Osteoblast (primary cell): ENCODE data around the gene RANBP3. TPM values are rescaled to one million over a fixed set of nuclear protein-coding genes. Genes with fewer than 3 reads are reported as not detected.
A peak's percentile ranks its signal among the peaks of the same experiment; 100 is the strongest.

Source experiments
- DNase-seq: peaks from one replicate; pipeline ENCODE4 v3.0.0; 2011; ENCODE audit warnings: low spot score, mixed read lengths; ENCODE audit not compliant: insufficient read length; ENCODE audit errors: missing footprints
- H2AFZ ChIP-seq: 2 replicates; pipeline ENCODE4 v1.6.0; 2011; ENCODE audit warnings: mild to moderate bottlenecking, low read length
- H3K27ac ChIP-seq: 2 replicates; pipeline ENCODE4 v1.5.1; 2011; ENCODE audit warnings: mild to moderate bottlenecking, low read depth, low read length, moderate library complexity
- H3K27me3 ChIP-seq: 2 replicates; pipeline ENCODE4 v1.6.0; 2012; ENCODE audit warnings: mild to moderate bottlenecking, control low read depth, inconsistent platforms, low read length, moderate library complexity; ENCODE audit not compliant: insufficient read depth
- H3K36me3 ChIP-seq: 2 replicates; pipeline ENCODE4 v1.5.1; 2011; ENCODE audit warnings: mild to moderate bottlenecking, low read length, control low read depth, moderate library complexity; ENCODE audit not compliant: insufficient read depth
- H3K4me1 ChIP-seq: 2 replicates; pipeline ENCODE4 v1.5.1; 2011; ENCODE audit warnings: mild to moderate bottlenecking, low read length, control low read depth, moderate library complexity; ENCODE audit not compliant: insufficient read depth
- H3K4me2 ChIP-seq: 2 replicates; pipeline ENCODE4 v1.6.0; 2011; ENCODE audit warnings: mild to moderate bottlenecking, low read length; ENCODE audit not compliant: insufficient read depth
- H3K4me3 ChIP-seq: fragments of 200-600 bp; sonication (generic); 3 replicates; pipeline ENCODE4 v1.5.1; 2012; ENCODE audit warnings: mild to moderate bottlenecking, low read length, inconsistent platforms; ENCODE audit not compliant: insufficient read depth
- H3K79me2 ChIP-seq: 2 replicates; pipeline ENCODE4 v1.6.0; 2012; ENCODE audit warnings: mild to moderate bottlenecking, low read length, control low read depth, inconsistent platforms; ENCODE audit not compliant: insufficient read depth
- H3K9me3 ChIP-seq: 2 replicates; pipeline ENCODE4 v1.5.1; 2011; ENCODE audit warnings: low read depth, low read length, control low read depth
- H4K20me1 ChIP-seq: 2 replicates; pipeline ENCODE4 v1.6.0; 2012; ENCODE audit warnings: mild to moderate bottlenecking, low read length, control low read depth; ENCODE audit not compliant: insufficient read depth
- total RNA-seq: library from RNA; depleted of rRNA; stranded (reverse); fragments of >200 nt; gene quantifications from 2 replicates; pipeline ENCODE4 v1.2.3, GENCODE V29; 2012
- TF ChIP-seq, protein P1 (sequence below): IDR thresholded peaks from 2 replicates; pipeline ENCODE4 v1.5.1; 2011; ENCODE audit warnings: mild to moderate bottlenecking, low read depth, low read length, moderate library complexity; ENCODE audit errors: extremely low read depth

RANBP3 gene
- total RNA-seq, 1 donor = 40.5 TPM

DNA sequence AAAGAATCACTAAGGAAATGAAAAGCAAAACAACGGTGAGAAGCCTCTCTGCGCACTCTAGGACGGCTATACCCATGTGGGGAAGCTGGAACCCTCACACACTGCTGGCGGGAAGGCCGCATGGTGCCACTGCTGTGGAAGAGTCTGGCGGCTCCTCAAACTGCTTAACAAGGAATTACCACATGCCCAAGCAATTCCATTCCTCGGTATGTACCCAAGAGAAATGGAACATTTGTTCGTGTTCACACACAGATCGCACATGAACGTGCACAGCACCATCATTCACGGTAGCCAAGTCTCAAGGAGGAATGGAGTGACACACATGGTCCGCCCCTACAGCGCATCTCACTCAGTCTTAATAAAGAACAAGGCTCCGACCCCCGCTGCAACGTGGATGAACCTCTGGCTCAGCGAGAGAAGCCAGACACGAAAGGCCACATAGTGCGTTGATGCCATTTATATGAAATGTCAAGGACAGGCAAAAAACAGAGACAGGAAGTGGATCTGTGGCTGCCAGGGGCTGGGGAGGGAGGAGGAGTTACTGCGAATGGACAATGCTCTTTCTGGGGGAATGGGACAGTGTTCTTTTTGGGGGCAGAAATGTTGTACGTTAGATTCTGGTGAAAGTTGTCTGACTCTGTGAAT, 56.3 kb downstream of the RANBP3 start:
- no peaks in the 10 kb centered on the region for H3K79me2 ChIP-seq
- H4K20me1 ChIP-seq = peaks cover 14% of the 10 kb centered on the region
- peaks cover 65% of the 10 kb centered on the region for H3K36me3 ChIP-seq
- TF ChIP-seq, protein P1, sequence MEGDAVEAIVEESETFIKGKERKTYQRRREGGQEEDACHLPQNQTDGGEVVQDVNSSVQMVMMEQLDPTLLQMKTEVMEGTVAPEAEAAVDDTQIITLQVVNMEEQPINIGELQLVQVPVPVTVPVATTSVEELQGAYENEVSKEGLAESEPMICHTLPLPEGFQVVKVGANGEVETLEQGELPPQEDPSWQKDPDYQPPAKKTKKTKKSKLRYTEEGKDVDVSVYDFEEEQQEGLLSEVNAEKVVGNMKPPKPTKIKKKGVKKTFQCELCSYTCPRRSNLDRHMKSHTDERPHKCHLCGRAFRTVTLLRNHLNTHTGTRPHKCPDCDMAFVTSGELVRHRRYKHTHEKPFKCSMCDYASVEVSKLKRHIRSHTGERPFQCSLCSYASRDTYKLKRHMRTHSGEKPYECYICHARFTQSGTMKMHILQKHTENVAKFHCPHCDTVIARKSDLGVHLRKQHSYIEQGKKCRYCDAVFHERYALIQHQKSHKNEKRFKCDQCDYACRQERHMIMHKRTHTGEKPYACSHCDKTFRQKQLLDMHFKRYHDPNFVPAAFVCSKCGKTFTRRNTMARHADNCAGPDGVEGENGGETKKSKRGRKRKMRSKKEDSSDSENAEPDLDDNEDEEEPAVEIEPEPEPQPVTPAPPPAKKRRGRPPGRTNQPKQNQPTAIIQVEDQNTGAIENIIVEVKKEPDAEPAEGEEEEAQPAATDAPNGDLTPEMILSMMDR = no peak
- peaks cover under 1% of the 10 kb centered on the region for H3K4me1 ChIP-seq
- no peak overlapping the region for H3K4me3 ChIP-seq
- DNase-seq = peak; percentile 75
- H3K4me2 ChIP-seq = no peak overlapping the region
- no peak overlapping the region for H2AFZ ChIP-seq
- no peaks in the 10 kb centered on the region for H3K27me3 ChIP-seq
- no peak overlapping the region for H3K27ac ChIP-seq
- no peaks in the 10 kb centered on the region for H3K9me3 ChIP-seq

GRCh38 chr19:5918463-5919079, 59.4 kb downstream of the RANBP3 start:
- H3K9me3 ChIP-seq = no peaks in the 10 kb centered on the region
- H3K4me2 ChIP-seq = no peak overlapping the region
- no peak overlapping the region for H3K4me3 ChIP-seq
- peaks cover 42% of the 10 kb centered on the region for H3K36me3 ChIP-seq
- no peaks in the 10 kb centered on the region for H3K79me2 ChIP-seq
- peaks cover 11% of the 10 kb centered on the region for H3K4me1 ChIP-seq
- no peak overlapping the region for H3K27ac ChIP-seq
- DNase-seq = peak; percentile 79
- no peaks in the 10 kb centered on the region for H3K27me3 ChIP-seq
- H2AFZ ChIP-seq = no peak overlapping the region
- TF ChIP-seq, protein P1 = no peak
- H4K20me1 ChIP-seq = no peaks in the 10 kb centered on the region

DNA sequence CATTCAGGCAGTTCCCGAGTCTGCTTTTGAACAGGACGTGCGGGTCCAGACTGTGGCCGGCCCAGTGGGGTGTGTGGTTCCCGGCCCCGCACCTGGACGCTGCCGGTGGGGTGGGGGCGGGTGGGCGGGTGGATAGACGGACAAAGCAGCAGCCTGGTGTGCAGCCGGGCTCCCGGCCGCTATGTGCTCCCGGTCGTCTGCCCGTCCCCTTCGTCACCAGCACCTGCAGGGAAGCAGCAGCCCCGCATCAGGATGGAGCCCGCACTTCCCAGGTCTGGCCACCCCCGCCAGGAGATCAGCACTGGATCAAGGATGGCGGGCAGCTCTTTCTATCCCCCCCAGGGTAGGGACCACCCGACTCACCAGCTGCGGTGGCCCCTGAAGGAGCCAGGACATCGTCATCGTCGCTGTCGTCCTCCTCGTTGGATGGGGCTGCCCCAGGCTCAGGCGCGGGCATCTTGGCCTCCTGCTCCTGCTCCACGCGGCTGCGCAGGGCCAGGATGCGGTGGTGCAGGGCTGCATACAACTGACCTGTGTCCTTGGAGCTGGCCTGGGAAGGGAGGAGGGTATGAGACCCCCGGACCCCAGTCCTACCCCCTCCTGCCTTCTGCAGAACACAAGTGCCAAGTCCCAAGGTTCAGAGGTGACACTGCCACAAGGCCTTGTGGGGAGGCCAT, 60.4 kb downstream of the RANBP3 start:
- Histone ChIP-seq H3K27me3 (no peaks in the 10 kb centered on the region), H3K4me2 (no peak overlapping the region), H3K36me3 (peaks cover 35% of the 10 kb centered on the region), H3K79me2 (no peaks in the 10 kb centered on the region), H2AFZ (no peak overlapping the region), H4K20me1 (no peaks in the 10 kb centered on the region), H3K4me3 (no peak overlapping the region), H3K9me3 (no peaks in the 10 kb centered on the region), H3K4me1 (peaks cover 11% of the 10 kb centered on the region), H3K27ac (no peak overlapping the region)
- TF ChIP-seq, protein P1 = no peak
- DNase-seq = no peak

DNA sequence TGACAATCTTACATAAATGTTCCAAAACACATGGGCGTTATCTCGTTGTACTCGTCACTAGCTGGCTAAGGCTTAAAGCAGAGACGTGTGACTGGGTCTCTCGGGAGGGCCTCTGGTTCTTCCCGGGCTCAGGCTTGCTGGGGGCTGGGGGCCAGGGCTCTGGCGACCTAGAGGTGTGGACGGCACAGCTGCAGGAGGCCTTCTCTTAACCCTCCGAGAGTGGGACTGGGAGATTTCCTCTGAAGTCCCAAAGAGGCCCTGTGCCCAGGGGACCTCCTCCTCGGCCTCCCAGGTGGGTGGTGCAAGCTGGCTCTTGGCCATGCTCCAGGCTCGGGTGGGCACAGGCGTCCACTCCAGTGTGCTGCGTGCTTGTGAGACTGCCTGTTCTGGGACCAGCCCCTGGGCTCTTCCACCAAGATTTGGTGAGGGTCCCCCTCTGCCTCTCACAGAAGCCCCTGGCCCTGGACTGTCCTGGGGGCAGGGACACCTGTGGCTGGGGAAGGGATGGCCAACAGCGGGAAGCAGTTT, 61.7 kb downstream of the RANBP3 start:
- Histone ChIP-seq H4K20me1 (no peaks in the 10 kb centered on the region), H3K27ac (no peak overlapping the region), H3K4me3 (no peak overlapping the region), H3K79me2 (no peaks in the 10 kb centered on the region), H2AFZ (no peak overlapping the region), H3K9me3 (no peaks in the 10 kb centered on the region), H3K4me1 (peaks cover 11% of the 10 kb centered on the region), H3K4me2 (no peak overlapping the region), H3K36me3 (peaks cover 24% of the 10 kb centered on the region), H3K27me3 (no peaks in the 10 kb centered on the region)
- DNase-seq = peak; percentile 32
- TF ChIP-seq, protein P1 = no peak
